ENCODE data around the gene LRRC75B. TPM values are rescaled to one million over a fixed set of nuclear protein-coding genes. Genes with fewer than 3 reads are reported as not detected.
A peak's percentile ranks its signal among the peaks of the same experiment; 100 is the strongest.

Gene LRRC75B
- total RNA-seq, 1 experiment from 2014 or later = 4.1 TPM

DNA sequence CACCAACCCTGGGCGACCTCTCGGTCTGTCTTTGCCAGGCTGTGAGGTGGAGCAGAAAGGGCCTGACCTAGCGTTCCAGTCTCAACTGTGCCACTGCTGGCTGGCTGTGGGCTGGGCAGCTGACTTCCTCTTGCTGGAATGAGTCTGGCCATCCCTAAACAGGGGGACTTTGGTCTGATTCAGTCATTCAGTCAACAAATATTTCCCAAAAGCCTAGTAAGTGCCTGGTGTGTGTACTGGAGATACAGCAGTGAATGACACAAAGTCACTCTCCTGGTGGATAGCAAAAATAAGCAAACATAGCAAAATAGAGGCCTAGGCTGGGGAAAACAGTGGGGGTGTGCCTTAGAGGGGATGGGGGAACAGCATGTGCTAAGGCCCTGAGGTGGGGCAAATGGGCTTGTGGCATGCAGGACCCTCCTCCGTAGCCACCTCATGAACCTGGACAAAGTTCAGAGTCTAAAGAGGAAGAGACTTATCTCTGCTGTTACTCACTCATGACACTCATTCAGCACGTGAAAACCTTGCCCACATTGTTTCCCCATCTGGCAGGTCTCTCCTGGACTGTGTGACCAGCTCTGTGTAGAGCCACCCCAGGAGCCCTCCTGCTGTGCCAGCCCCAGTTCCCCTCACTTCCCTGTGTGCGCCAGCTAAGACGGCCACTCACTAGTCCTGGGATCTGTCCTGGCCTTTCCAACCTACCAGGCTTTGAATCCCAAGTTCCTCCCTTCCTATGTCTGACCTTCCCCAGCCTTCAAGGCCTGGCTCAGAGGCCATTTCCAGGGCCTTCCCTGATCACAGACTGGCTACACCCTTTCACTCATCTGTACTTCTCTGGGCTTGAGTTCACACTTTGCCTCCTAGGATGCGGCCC is 42.6 kb downstream of the LRRC75B start:
- ATAC-seq (no peak), DNase-seq (ENCODE audit: low read depth, low spot score) (peak; percentile 30)
- no peaks in the 10 kb centered on the region for H3K9me3 ChIP-seq (ENCODE audit: control insufficient read depth, insufficient read depth, low read depth, low read length)
- ChIA-PET POLR2A (no interaction called here), CTCF (no interaction called here)
- no peak overlapping the region for H3K4me3 ChIP-seq (ENCODE audit: low read depth in 2 of 2, low read length in 2 of 2)
- no peak overlapping the region for H3K27ac ChIP-seq (ENCODE audit: low read length)
- intact Hi-C loops (cut with micrococcal nuclease; ENCODE audit: unreplicated experiment) (no loop called here), in situ Hi-C loops (cut with HindIII; ENCODE audit: low pct_unique_long_range_greater_than_20kb, low sequenced_read_pairs) (no loop called here)
- no TSS peak for BruUV-seq (replicated peaks)
- H3K27me3 ChIP-seq (ENCODE audit: control insufficient read depth, insufficient read depth, low read length) = no peaks in the 10 kb centered on the region
- H3K4me1 ChIP-seq (ENCODE audit: control insufficient read depth, insufficient read depth, low read length) = peaks cover 7% of the 10 kb centered on the region; the same call in 1 of the 2 replicates
- peaks cover 2% of the 10 kb centered on the region; the same call in 1 of the 2 replicates for H3K36me3 ChIP-seq (ENCODE audit: control insufficient read depth, insufficient read depth, low read length)
- TF ChIP-seq SIN3A (IDR thresholded peaks at IDR 0.05; ENCODE audit: borderline replicate concordance, insufficient read depth, low read depth, low read length) (no peak), CTCF (IDR thresholded peaks at IDR 0.05) (no peak), POLR2AphosphoS5 (IDR thresholded peaks at IDR 0.05; ENCODE audit: low read depth, low read length) (no peak), TCF7L2 (IDR thresholded peaks at IDR 0.05; ENCODE audit: low read depth, low read length) (no peak)
- TF ChIP-seq, protein P1, sequence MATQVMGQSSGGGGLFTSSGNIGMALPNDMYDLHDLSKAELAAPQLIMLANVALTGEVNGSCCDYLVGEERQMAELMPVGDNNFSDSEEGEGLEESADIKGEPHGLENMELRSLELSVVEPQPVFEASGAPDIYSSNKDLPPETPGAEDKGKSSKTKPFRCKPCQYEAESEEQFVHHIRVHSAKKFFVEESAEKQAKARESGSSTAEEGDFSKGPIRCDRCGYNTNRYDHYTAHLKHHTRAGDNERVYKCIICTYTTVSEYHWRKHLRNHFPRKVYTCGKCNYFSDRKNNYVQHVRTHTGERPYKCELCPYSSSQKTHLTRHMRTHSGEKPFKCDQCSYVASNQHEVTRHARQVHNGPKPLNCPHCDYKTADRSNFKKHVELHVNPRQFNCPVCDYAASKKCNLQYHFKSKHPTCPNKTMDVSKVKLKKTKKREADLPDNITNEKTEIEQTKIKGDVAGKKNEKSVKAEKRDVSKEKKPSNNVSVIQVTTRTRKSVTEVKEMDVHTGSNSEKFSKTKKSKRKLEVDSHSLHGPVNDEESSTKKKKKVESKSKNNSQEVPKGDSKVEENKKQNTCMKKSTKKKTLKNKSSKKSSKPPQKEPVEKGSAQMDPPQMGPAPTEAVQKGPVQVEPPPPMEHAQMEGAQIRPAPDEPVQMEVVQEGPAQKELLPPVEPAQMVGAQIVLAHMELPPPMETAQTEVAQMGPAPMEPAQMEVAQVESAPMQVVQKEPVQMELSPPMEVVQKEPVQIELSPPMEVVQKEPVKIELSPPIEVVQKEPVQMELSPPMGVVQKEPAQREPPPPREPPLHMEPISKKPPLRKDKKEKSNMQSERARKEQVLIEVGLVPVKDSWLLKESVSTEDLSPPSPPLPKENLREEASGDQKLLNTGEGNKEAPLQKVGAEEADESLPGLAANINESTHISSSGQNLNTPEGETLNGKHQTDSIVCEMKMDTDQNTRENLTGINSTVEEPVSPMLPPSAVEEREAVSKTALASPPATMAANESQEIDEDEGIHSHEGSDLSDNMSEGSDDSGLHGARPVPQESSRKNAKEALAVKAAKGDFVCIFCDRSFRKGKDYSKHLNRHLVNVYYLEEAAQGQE (IDR thresholded peaks at IDR 0.05; ENCODE audit: insufficient read depth in 1 of 2, low read depth in 2 of 2, low read length in 1 of 2) = no peak

- no peak overlapping the region for H3K27ac ChIP-seq (ENCODE audit: low read length)
- no TSS peak for BruUV-seq (replicated peaks)
- intact Hi-C loops (cut with micrococcal nuclease; ENCODE audit: unreplicated experiment) = no loop called here
Measured at GRCh38 chr22:24548812-24549211, 44.1 kb downstream of the LRRC75B start.

More at GRCh38 chr22:24548812-24549211, 44.1 kb downstream of the LRRC75B start:
- ATAC-seq (no peak), DNase-seq (ENCODE audit: low read depth, low spot score) (no peak)
- Histone ChIP-seq H3K9me3 (ENCODE audit: control insufficient read depth, insufficient read depth, low read depth, low read length) (no peaks in the 10 kb centered on the region), H3K27me3 (ENCODE audit: control insufficient read depth, insufficient read depth, low read length) (no peaks in the 10 kb centered on the region), H3K36me3 (ENCODE audit: control insufficient read depth, insufficient read depth, low read length) (no peaks in the 10 kb centered on the region), H3K4me3 (ENCODE audit: low read depth in 2 of 2, low read length in 2 of 2) (no peak overlapping the region), H3K4me1 (ENCODE audit: control insufficient read depth, insufficient read depth, low read length) (peaks cover 4% of the 10 kb centered on the region; the same call in 1 of the 2 replicates)
- ChIA-PET CTCF (no interaction called here), POLR2A (interaction anchor here (0.5 kb wide), 1 partner anchor 27 kb away, joined by 8 read pairs; no protein-coding TSS in a partner anchor)
- TF ChIP-seq CTCF (IDR thresholded peaks at IDR 0.05) (no peak), TCF7L2 (IDR thresholded peaks at IDR 0.05; ENCODE audit: low read depth, low read length) (no peak), SIN3A (IDR thresholded peaks at IDR 0.05; ENCODE audit: borderline replicate concordance, insufficient read depth, low read depth, low read length) (no peak), POLR2AphosphoS5 (IDR thresholded peaks at IDR 0.05; ENCODE audit: low read depth, low read length) (no peak)
- TF ChIP-seq, protein P1 (IDR thresholded peaks at IDR 0.05; ENCODE audit: insufficient read depth in 1 of 2, low read depth in 2 of 2, low read length in 1 of 2) = no peak
- in situ Hi-C loops (cut with HindIII; ENCODE audit: low pct_unique_long_range_greater_than_20kb, low sequenced_read_pairs) = no loop called here

All from Panc1 (cell line).